T-cell (primary cell): ENCODE results near the gene KREMEN1. TPM values are rescaled to one million over a fixed set of nuclear protein-coding genes. Genes with fewer than 3 reads are reported as not detected.

Experiments used
- ATAC-seq, 4 experiments: fragments of 200-7000 bp in 3 of 4; fragments of 150-1000 bp in 1 of 4; cut with Tn5 transposase; replicated peaks in 1 of 4; 1 replicate in 3 of 4; 2 replicates in 1 of 4; pipeline ENCODE4 v1.10.0; 2021; ENCODE audit warnings: moderate library complexity in 3 of 4, mild to moderate bottlenecking in 2 of 4, moderate number of reproducible peaks in 1 of 4
- CTCF ChIA-PET, 2 donors: fragments of 300-600 bp; sonication (Branson Sonifier 250); formaldehyde crosslinking; loops; one replicate each; lab custom pipeline; 2022; ENCODE audit warnings: antibody characterized with exemption in 2 of 2; lab: Charles Lee
- POLR2A ChIA-PET, 2 donors: fragments of 300-600 bp; sonication (Branson Sonifier 250); formaldehyde crosslinking; loops; one replicate each; lab custom pipeline; 2022; ENCODE audit warnings: antibody characterized with exemption in 2 of 2; lab: Charles Lee
- DNase-seq, 35 experiments: peaks; one replicate each; pipeline versions ENCODE4 v3.0.0 to v3.0.0-alpha.2; 2013 to 2023
- H3K27ac ChIP-seq: one replicate; pipeline ENCODE4 v1.5.1; 2013; ENCODE audit warnings: low read length
- H3K27me3 ChIP-seq, 2 experiments: replicated peaks in 1 of 2; 1 replicate in 1 of 2; 2 replicates in 1 of 2; pipeline versions ENCODE4 v1.6.1 to v1.7.0; 2013; ENCODE audit warnings: low read length in 1 of 2, mixed read lengths in 1 of 2; ENCODE audit not compliant: control insufficient read depth in 2 of 2, insufficient read depth in 2 of 2; ENCODE audit errors: extremely low read depth in 1 of 2
- H3K36me3 ChIP-seq, 2 donors: 1 replicate in 1 of 2; 2 replicates in 1 of 2; pipeline versions ENCODE4 v1.6.1 to v1.7.0; 2013; ENCODE audit warnings: low read length in 1 of 2; ENCODE audit not compliant: control insufficient read depth in 2 of 2, insufficient read depth in 1 of 2; ENCODE audit errors: extremely low read depth in 1 of 2
- H3K4me1 ChIP-seq, 2 experiments: 1 replicate in 1 of 2; 2 replicates in 1 of 2; pipeline versions ENCODE4 v1.6.1 to v1.7.0; 2013; ENCODE audit warnings: low read length in 2 of 2, mixed read lengths in 1 of 2; ENCODE audit not compliant: insufficient read depth in 2 of 2, control insufficient read depth in 1 of 2; ENCODE audit errors: extremely low read depth in 1 of 2
- H3K4me3 ChIP-seq, 2 donors: 1 replicate in 1 of 2; 2 replicates in 1 of 2; pipeline versions ENCODE4 v1.5.1 to v1.7.0; 2013; ENCODE audit warnings: mild to moderate bottlenecking in 2 of 2, low read length in 1 of 2, moderate library complexity in 1 of 2; ENCODE audit not compliant: control insufficient read depth in 1 of 2; ENCODE audit errors: extremely low read depth in 1 of 2
- H3K9me3 ChIP-seq: 2 replicates; pipeline ENCODE4 v1.7.0; 2013
- H3K27ac Mint-ChIP-seq, 2 donors: one replicate each; pipeline ENCODE4 v1.8.0; 2020 to 2021; ENCODE audit warnings: mild to moderate bottlenecking in 2 of 2, mixed read lengths in 2 of 2
- H3K27me3 Mint-ChIP-seq, 2 donors: one replicate each; pipeline ENCODE4 v1.8.0; 2021 to 2022; ENCODE audit warnings: mixed read lengths in 2 of 2
- H3K36me3 Mint-ChIP-seq: one replicate; pipeline ENCODE4 v1.8.0; 2021; ENCODE audit warnings: mixed read lengths
- H3K4me1 Mint-ChIP-seq, 3 donors: one replicate each; pipeline ENCODE4 v1.8.0; 2020 to 2022; ENCODE audit warnings: mixed read lengths in 3 of 3, mild to moderate bottlenecking in 1 of 3
- H3K4me3 Mint-ChIP-seq, 3 donors: one replicate each; pipeline ENCODE4 v1.8.0; 2020 to 2022; ENCODE audit warnings: mild to moderate bottlenecking in 3 of 3, mixed read lengths in 3 of 3, moderate library complexity in 3 of 3
- H3K9me3 Mint-ChIP-seq, 3 donors: one replicate each; pipeline ENCODE4 v1.8.0; 2020 to 2022; ENCODE audit warnings: mixed read lengths in 3 of 3
- WGBS: methylation state at CpG from one replicate; pipeline ENCODE4 v1.1.5; 2013; ENCODE audit warnings: missing lambda C conversion rate; ENCODE audit not compliant: insufficient coverage; 5-methylcytosine and 5-hydroxymethylcytosine counted together
- total RNA-seq, 35 experiments: library from RNA in 6 of 35; stranded (reverse) in 6 of 35; fragments of 120-200 nt in 1 of 35; gene quantifications; one replicate each; pipeline versions ENCODE4 v1.2.1 to v1.2.4 and lab custom pipeline; 2013 to 2026

KREMEN1 gene
- total RNA-seq, 5 donors from 2014 or later (not counting 1 experiment from before 2014, with no cell fraction given) = 0.20 to 0.25 (median 0.20) TPM; not detected in 2

DNA sequence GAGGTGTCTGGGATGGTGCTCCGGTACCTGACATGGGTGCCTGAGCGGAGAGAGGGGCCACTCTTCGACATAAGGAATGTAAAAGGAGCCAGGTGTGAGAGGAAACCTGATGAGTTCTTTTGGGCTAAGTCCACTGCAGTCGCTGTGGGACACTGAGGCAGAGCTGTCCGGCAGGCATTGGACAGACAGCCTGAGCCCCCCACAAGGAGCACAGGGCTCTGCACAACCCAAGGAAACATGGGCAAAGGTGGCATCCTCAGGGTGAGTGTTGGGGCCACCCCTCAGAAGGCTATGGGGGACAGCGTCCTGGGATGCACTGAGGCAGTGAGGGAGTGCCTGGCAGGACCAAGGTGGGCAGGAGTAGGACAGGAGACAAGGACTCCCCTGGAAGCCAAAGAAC lies 75.2 kb downstream of the KREMEN1 start:
- Histone ChIP-seq H3K4me3 (no peak overlapping the region), H3K27ac (no peak overlapping the region), H3K36me3 (no peaks in the 10 kb centered on the region), H3K9me3 (no peaks in the 10 kb centered on the region), H3K4me1 (no peaks in the 10 kb centered on the region), H3K27me3 (peaks cover 0 to 29% of the 10 kb centered on the region in 2 experiments)
- Mint-ChIP-seq H3K4me1 (no peaks in the 10 kb centered on the region), H3K27ac (no peak overlapping the region), H3K36me3 (no peaks in the 10 kb centered on the region), H3K4me3 (no peak overlapping the region), H3K9me3 (no peaks in the 10 kb centered on the region), H3K27me3 (peaks cover under 1 to 17% of the 10 kb centered on the region in 2 donors)
- CTCF ChIA-PET = no interaction called here
- no peak for ATAC-seq
- no peak for DNase-seq
- 69% methylated on average over 6 of the region's 6 CpGs for WGBS
- POLR2A ChIA-PET = no interaction called here

DNA sequence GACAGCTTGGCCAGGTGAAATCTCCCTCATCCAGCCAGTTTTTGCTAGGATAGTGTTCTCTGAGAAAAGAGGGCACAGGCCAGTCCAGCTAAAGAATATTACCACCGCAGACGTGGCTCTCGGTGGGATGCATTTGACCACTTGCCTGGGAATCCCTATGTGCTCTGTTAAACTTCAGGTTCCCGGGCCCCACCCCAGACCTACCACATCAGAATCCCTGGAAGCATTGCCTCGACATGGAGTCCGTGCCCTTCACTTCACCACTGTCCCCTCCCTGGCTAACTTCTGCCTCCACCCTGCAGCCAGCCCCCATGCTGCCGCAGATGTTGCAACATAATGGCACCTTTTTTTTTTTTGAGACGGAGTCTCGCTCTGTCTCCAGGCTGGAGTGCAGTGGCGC lies 76.0 kb downstream of the KREMEN1 start:
- no peaks in the 10 kb centered on the region for H3K9me3 ChIP-seq

DNA sequence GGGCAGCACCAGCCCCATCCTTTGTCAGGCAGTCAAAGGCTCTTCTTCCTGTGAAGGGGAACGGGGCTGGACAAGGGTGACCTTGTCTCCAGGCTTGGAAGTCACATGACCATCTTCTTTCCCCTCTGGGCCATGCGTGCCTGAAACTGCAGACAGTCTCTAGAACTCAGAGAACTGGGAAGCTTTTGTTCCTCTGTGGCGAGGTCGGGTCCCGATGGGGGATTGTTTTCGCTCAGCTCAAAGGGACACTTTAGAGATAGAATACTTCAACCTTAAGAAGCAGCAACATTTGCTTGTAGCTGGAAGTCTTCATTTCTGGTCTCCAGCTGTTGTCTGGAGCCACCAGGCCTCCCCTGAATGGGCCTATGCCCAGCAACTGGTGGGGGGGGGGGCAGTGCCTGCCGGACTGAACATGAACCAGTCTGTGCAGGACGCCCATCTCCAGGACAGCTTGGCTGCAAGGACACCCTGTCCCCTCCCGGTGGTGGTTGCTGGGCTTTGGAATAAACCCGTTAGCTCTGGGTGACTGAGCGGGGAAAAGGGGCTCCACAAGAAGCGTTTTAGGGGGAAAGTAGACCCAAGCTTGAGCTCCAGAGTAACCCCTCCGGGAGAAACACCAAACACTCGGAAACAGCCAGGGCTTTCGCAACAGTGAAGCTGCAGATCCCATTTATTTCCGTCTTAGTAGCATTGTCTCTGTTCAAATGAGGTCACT lies 77.2 kb downstream of the KREMEN1 start:
- Histone ChIP-seq H3K4me3 (no peak overlapping the region), H3K27ac (no peak overlapping the region), H3K4me1 (peaks cover 0 to 7% of the 10 kb centered on the region in 2 experiments), H3K36me3 (no peaks in the 10 kb centered on the region), H3K9me3 (no peaks in the 10 kb centered on the region), H3K27me3 (peaks cover 0 to 37% of the 10 kb centered on the region in 2 experiments)
- ChIA-PET CTCF (no interaction called here), POLR2A (no interaction called here)
- ATAC-seq = no peak
- DNase-seq = no peak
- WGBS = 86% methylated on average over 10 of the region's 16 CpGs
- no peaks in the 10 kb centered on the region for H3K9me3 Mint-ChIP-seq
- H3K27me3 Mint-ChIP-seq = peaks cover 10 to 27% of the 10 kb centered on the region in 2 donors
- no peak overlapping the region for H3K27ac Mint-ChIP-seq
- H3K36me3 Mint-ChIP-seq = no peaks in the 10 kb centered on the region
- H3K4me3 Mint-ChIP-seq = no peak overlapping the region
- peaks cover 6 to 7% (median 6%) of the 10 kb centered on the region in 3 donors for H3K4me1 Mint-ChIP-seq

More for the DNA sequence above, 76.0 kb downstream of the KREMEN1 start:
- Histone ChIP-seq H3K36me3 (no peaks in the 10 kb centered on the region), H3K4me3 (no peak overlapping the region), H3K27me3 (peaks cover 0 to 35% of the 10 kb centered on the region in 2 experiments), H3K27ac (no peak overlapping the region), H3K4me1 (no peaks in the 10 kb centered on the region)
- POLR2A ChIA-PET = interaction anchor here in 1 of 2 donors (0.6 kb wide), 1 partner anchor 34 kb away, joined by 3 read pairs; no protein-coding TSS in a partner anchor
- Mint-ChIP-seq H3K4me3 (no peak overlapping the region), H3K27me3 (peaks cover 4 to 21% of the 10 kb centered on the region in 2 donors), H3K36me3 (no peaks in the 10 kb centered on the region), H3K27ac (no peak overlapping the region), H3K4me1 (no peaks in the 10 kb centered on the region), H3K9me3 (no peaks in the 10 kb centered on the region)
- WGBS = 97% methylated on average over 5 of the region's 10 CpGs
- DNase-seq (no peak), ATAC-seq (no peak)
- CTCF ChIA-PET = no interaction called here

DNA sequence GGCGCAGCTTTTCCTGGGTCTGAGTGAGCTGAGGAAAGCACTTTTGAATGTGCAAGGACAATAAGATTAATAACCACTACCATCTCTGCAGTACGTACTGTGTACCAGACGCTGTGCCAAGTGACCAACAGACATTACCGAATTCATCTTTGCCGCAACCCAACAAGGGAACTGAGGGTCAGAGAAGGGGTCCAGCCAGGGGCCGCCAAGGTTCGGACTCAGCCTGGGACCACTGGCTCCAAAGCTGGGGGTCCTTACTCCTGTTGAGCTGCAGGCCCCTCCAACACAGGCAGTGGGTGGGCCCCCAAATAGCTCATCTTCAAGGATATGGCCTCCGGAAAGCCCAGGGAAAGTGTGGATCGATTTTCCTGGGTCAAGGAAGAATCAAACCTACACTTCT lies 77.9 kb downstream of the KREMEN1 start:
- Mint-ChIP-seq H3K36me3 (no peaks in the 10 kb centered on the region), H3K4me3 (no peak overlapping the region), H3K9me3 (no peaks in the 10 kb centered on the region), H3K4me1 (peaks cover 6 to 7% (median 6%) of the 10 kb centered on the region in 3 donors), H3K27me3 (peaks cover 10 to 31% of the 10 kb centered on the region in 2 donors), H3K27ac (no peak overlapping the region)
- peaks cover 0 to 39% of the 10 kb centered on the region in 2 experiments for H3K27me3 ChIP-seq
- DNase-seq (no peak), ATAC-seq (no peak)
- POLR2A ChIA-PET = no interaction called here
- H3K4me3 ChIP-seq = no peak overlapping the region
- CTCF ChIA-PET = no interaction called here
- no peaks in the 10 kb centered on the region for H3K9me3 ChIP-seq
- 89% methylated on average over 5 of the region's 9 CpGs for WGBS
- no peak overlapping the region for H3K27ac ChIP-seq
- no peaks in the 10 kb centered on the region for H3K36me3 ChIP-seq
- peaks cover 0 to 7% of the 10 kb centered on the region in 2 experiments for H3K4me1 ChIP-seq

DNA sequence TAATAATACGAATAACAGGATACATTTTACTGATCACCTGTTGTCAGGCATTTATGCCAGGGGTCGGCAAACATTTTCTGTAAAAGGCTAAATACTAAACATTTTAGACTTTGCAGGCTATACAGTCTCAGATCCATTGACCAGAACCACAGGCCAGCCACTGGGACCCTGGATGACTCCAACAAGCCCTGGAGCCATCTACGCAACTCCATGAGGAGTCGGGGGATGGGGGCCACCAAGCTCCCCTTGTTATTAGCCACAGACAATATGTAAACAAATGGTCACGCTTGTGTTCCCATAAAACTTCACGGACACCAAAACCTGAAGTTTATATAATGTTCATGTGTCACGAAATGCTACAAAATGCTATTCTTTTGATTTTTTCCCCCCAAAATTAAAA lies 78.5 kb downstream of the KREMEN1 start:
- no peaks in the 10 kb centered on the region for H3K36me3 ChIP-seq
- no peak overlapping the region for H3K27ac ChIP-seq
- no peak for DNase-seq
- Mint-ChIP-seq H3K9me3 (no peaks in the 10 kb centered on the region), H3K27me3 (peaks cover 10 to 36% of the 10 kb centered on the region in 2 donors), H3K27ac (no peak overlapping the region), H3K4me1 (peaks cover 6 to 7% (median 6%) of the 10 kb centered on the region in 3 donors), H3K4me3 (no peak overlapping the region), H3K36me3 (no peaks in the 10 kb centered on the region)
- WGBS = no CpG with 5 or more reads among the region's 7 CpGs
- H3K9me3 ChIP-seq = no peaks in the 10 kb centered on the region
- ChIA-PET POLR2A (no interaction called here), CTCF (no interaction called here)
- peaks cover 0 to 7% of the 10 kb centered on the region in 2 experiments for H3K4me1 ChIP-seq
- H3K27me3 ChIP-seq = peaks cover 0 to 40% of the 10 kb centered on the region in 2 experiments
- no peak overlapping the region for H3K4me3 ChIP-seq
- ATAC-seq = no peak

DNA sequence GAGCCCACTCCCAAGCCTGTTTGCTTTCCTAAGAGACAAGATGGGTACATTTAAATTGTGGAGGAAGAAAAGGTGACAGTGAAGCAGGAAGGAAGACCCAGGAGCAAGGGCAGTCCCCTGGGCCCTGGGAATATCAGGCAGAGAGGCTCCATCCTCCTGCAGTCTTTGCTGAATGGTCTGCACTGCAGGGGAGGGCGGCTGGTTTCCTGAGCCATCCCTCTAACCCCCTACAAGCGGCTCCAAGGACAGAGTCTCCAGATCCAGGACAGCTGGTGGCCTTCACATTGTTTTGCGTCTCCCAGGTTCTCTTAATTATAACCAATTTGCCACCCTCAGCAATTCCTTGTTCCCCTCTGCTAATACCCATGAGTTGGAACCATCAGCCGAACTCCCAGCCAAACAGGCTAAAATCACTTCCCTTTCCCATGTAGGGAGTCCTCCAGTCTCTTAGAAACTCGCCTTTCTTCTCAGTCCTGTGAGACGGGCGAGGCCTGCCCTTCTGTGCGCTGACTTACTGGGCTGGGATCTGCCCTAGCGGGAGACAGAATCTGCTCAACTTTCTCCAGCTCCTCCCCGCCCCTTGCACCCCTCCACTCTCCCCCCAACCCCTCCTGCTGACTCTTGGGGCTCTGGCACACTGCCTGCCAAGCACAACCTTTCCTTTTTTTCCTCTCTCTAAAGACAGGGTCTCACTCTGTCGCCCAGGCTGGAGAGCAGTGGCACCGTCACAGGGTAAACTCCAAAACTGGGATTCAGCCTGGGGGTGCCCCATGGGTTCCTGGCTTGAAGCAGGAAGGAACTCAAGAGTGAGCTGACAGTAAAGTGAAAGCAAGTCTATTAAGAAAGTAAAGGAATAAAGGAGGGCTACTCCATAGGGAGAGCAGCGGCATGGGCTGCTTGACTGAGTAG lies 79.5 kb downstream of the KREMEN1 start:
- H3K4me3 Mint-ChIP-seq = no peak overlapping the region
- peaks cover 0 to 43% of the 10 kb centered on the region in 2 experiments for H3K27me3 ChIP-seq
- ATAC-seq = no peak
- H3K9me3 Mint-ChIP-seq = no peaks in the 10 kb centered on the region
- no peak overlapping the region for H3K27ac ChIP-seq
- ChIA-PET POLR2A (no interaction called here), CTCF (no interaction called here)
- H3K36me3 Mint-ChIP-seq = no peaks in the 10 kb centered on the region
- H3K4me3 ChIP-seq = no peak overlapping the region
- H3K27me3 Mint-ChIP-seq = peaks cover 10 to 43% of the 10 kb centered on the region in 2 donors
- H3K9me3 ChIP-seq = no peaks in the 10 kb centered on the region
- H3K4me1 ChIP-seq = peaks cover 0 to 7% of the 10 kb centered on the region in 2 experiments
- no peaks in the 10 kb centered on the region for H3K36me3 ChIP-seq
- DNase-seq = no peak
- peaks cover 6 to 7% (median 6%) of the 10 kb centered on the region in 3 donors for H3K4me1 Mint-ChIP-seq
- H3K27ac Mint-ChIP-seq = no peak overlapping the region
- 78% methylated on average over 5 of the region's 13 CpGs for WGBS
